IMR-90 (cell line): ENCODE data around the gene CAMK2B. TPM values are rescaled to one million over a fixed set of nuclear protein-coding genes. Genes with fewer than 3 reads are reported as not detected.

Experiments used
- ATAC-seq: fragments of 200-7000 bp; cut with Tn5 transposase; 2 replicates; pipeline ENCODE4 v1.9.1; 2020; ENCODE audit warnings: low read depth, mild to moderate bottlenecking, moderate library complexity
- BruUV-seq: library from RNA; stranded (reverse); fragments of 400-500 nt; replicated peaks from 2 replicates; lab custom pipeline; 2021; lab: Mats Ljungman, UMichigan
- CTCF ChIA-PET: fragments of 300-600 bp; formaldehyde crosslinking; extraction: SDS; loops from one replicate; lab custom pipeline; 2021; ENCODE audit warnings: antibody characterized with exemption; lab: Yijun Ruan, JAX
- POLR2A ChIA-PET: fragments of 300-600 bp; sonication (Branson Sonifier 250); formaldehyde crosslinking; loops from one replicate; lab custom pipeline; 2022; ENCODE audit warnings: antibody characterized with exemption; ENCODE audit not compliant: unreplicated experiment; lab: Charles Lee
- DNase-seq: peaks from one replicate; pipeline ENCODE4 v3.0.0; 2013
- H2AFZ ChIP-seq: replicated peaks from 2 replicates; pipeline ENCODE3; 2013; ENCODE audit warnings: low read length, mild to moderate bottlenecking; ENCODE audit not compliant: poor library complexity
- H2AK5ac ChIP-seq: 2 replicates; pipeline ENCODE4 v1.6.1; 2013; ENCODE audit warnings: low read depth, low read length, inconsistent platforms
- H2AK9ac ChIP-seq: replicated peaks from 2 replicates; pipeline ENCODE3; 2013; ENCODE audit warnings: mild to moderate bottlenecking, low read depth, low read length, moderate library complexity; ENCODE audit not compliant: poor library complexity
- H2BK120ac ChIP-seq: 2 replicates; pipeline ENCODE4 v1.6.1; 2013; ENCODE audit warnings: low read depth, low read length, inconsistent platforms
- H2BK15ac ChIP-seq: 3 replicates; pipeline ENCODE4 v1.6.1; 2013; ENCODE audit warnings: low read depth, low read length, inconsistent platforms
- H2BK20ac ChIP-seq: 2 replicates; pipeline ENCODE4 v1.6.1; 2013; ENCODE audit warnings: low read depth, mild to moderate bottlenecking, inconsistent platforms, low read length, moderate library complexity
- H2BK5ac ChIP-seq: 2 replicates; pipeline ENCODE4 v1.6.1; 2013; ENCODE audit warnings: mild to moderate bottlenecking, low read depth, low read length, inconsistent platforms; ENCODE audit not compliant: poor library complexity, severe bottlenecking
- H3K14ac ChIP-seq: replicated peaks from 2 replicates; pipeline ENCODE4 v1.6.1; 2013; ENCODE audit warnings: low read depth, low read length, inconsistent platforms
- H3K18ac ChIP-seq: 2 replicates; pipeline ENCODE4 v1.6.1; 2013; ENCODE audit warnings: low read depth, low read length, control low read depth
- H3K23ac ChIP-seq: 2 replicates; pipeline ENCODE4 v1.6.1; 2013; ENCODE audit warnings: low read depth, low read length, inconsistent platforms
- H3K27ac ChIP-seq: 2 replicates; pipeline ENCODE4 v1.5.1; 2013; ENCODE audit warnings: mild to moderate bottlenecking, control low read depth, low read length; ENCODE audit not compliant: insufficient read depth
- H3K27me3 ChIP-seq: 2 replicates; pipeline ENCODE4 v1.6.1; 2013; ENCODE audit warnings: low read length; ENCODE audit not compliant: control insufficient read depth, insufficient read depth
- H3K36me3 ChIP-seq: 2 replicates; pipeline ENCODE4 v1.6.1; 2013; ENCODE audit warnings: low read length, mixed read lengths; ENCODE audit not compliant: control insufficient read depth, insufficient read depth
- H3K4ac ChIP-seq: 2 replicates; pipeline ENCODE4 v1.6.1; 2013; ENCODE audit warnings: low read depth, low read length, inconsistent platforms
- H3K4me1 ChIP-seq: 2 replicates; pipeline ENCODE4 v1.6.1; 2013; ENCODE audit warnings: low read length, mixed read lengths; ENCODE audit not compliant: control insufficient read depth, insufficient read depth
- H3K4me2 ChIP-seq: 2 replicates; pipeline ENCODE4 v1.6.1; 2013; ENCODE audit warnings: low read depth, mild to moderate bottlenecking, control low read depth, low read length, moderate library complexity
- H3K4me3 ChIP-seq: 2 replicates; pipeline ENCODE4 v1.5.1; 2013; ENCODE audit warnings: low read depth, mild to moderate bottlenecking, control low read depth, low read length, moderate library complexity; ENCODE audit not compliant: insufficient read depth
- H3K56ac ChIP-seq: 2 replicates; pipeline ENCODE4 v1.6.1; 2013; ENCODE audit warnings: low read length, inconsistent platforms; ENCODE audit not compliant: insufficient read depth; ENCODE audit errors: extremely low read depth
- H3K79me1 ChIP-seq, 2 experiments: 2 replicates each; pipeline ENCODE4 v1.6.1; 2013; ENCODE audit warnings: low read length in 2 of 2, inconsistent platforms in 1 of 2, low read depth in 1 of 2
- H3K9ac ChIP-seq: 2 replicates; pipeline ENCODE4 v1.6.1; 2013; ENCODE audit warnings: low read depth, low read length, control low read depth
- H3K9me1 ChIP-seq: 2 replicates; pipeline ENCODE4 v1.6.1; 2013; ENCODE audit warnings: low read length, inconsistent platforms; ENCODE audit not compliant: insufficient read depth
- H3K9me3 ChIP-seq: 2 replicates; pipeline ENCODE4 v1.6.1; 2013; ENCODE audit warnings: low read length; ENCODE audit not compliant: control insufficient read depth, insufficient read depth
- H4K20me1 ChIP-seq: 2 replicates; pipeline ENCODE4 v1.6.1; 2013; ENCODE audit warnings: low read length, inconsistent platforms; ENCODE audit not compliant: insufficient read depth
- H4K5ac ChIP-seq: 2 replicates; pipeline ENCODE4 v1.6.1; 2013; ENCODE audit warnings: mild to moderate bottlenecking, low read depth, low read length, control low read depth
- H4K8ac ChIP-seq, 2 experiments: 2 replicates each; pipeline ENCODE4 v1.6.1; 2013; ENCODE audit warnings: low read depth in 2 of 2, low read length in 2 of 2, control low read depth in 1 of 2, inconsistent platforms in 1 of 2
- H4K91ac ChIP-seq: 2 replicates; pipeline ENCODE4 v1.6.1; 2013; ENCODE audit warnings: low read depth, low read length, inconsistent platforms; ENCODE audit not compliant: insufficient read depth
- BHLHE40 ChIP-seq: fragments of 150-350 bp; IDR thresholded peaks from 2 replicates; pipeline ENCODE4 v1.6.1; 2016; ENCODE audit warnings: mild to moderate bottlenecking, low read depth, low read length
- CEBPB ChIP-seq: IDR thresholded peaks from 2 replicates; pipeline ENCODE4 v1.6.1; 2012; ENCODE audit warnings: low read depth, low read length, improper control_type of control experiment
- CHD1 ChIP-seq: IDR thresholded peaks from 2 replicates; pipeline ENCODE4 v1.6.1; 2012; ENCODE audit warnings: low read depth, low read length, improper control_type of control experiment
- CTCF ChIP-seq: conservative IDR thresholded peaks from 2 replicates; pipeline ENCODE4 v1.5.1; 2012; ENCODE audit warnings: mild to moderate bottlenecking, low read depth, low read length, improper control_type of control experiment
- FOS ChIP-seq: fragments of 150-350 bp; IDR thresholded peaks from 2 replicates; pipeline ENCODE4 v1.6.1; 2016; ENCODE audit warnings: low read depth, low read length
- MAFK ChIP-seq: IDR thresholded peaks from 2 replicates; pipeline ENCODE4 v1.6.1; 2012; ENCODE audit warnings: low read depth, low read length, improper control_type of control experiment
- MAZ ChIP-seq: IDR thresholded peaks from 2 replicates; pipeline ENCODE4 v1.6.1; 2012; ENCODE audit warnings: low read depth, mild to moderate bottlenecking, low read length, improper control_type of control experiment, moderate library complexity, borderline replicate concordance
- MXI1 ChIP-seq: IDR thresholded peaks from 2 replicates; pipeline ENCODE4 v1.6.1; 2012; ENCODE audit warnings: low read depth, mild to moderate bottlenecking, low read length, moderate library complexity, borderline replicate concordance
- NFE2L2 ChIP-seq: fragments of 150-350 bp; IDR thresholded peaks from 2 replicates; pipeline ENCODE4 v1.6.1; 2016; ENCODE audit warnings: low read depth, mild to moderate bottlenecking, low read length
- POLR2A ChIP-seq: IDR thresholded peaks from 2 replicates; pipeline ENCODE4 v1.6.1; 2012; ENCODE audit warnings: mild to moderate bottlenecking, low read depth, low read length
- RAD21 ChIP-seq: IDR thresholded peaks from 2 replicates; pipeline ENCODE4 v1.6.1; 2012; ENCODE audit warnings: low read length, improper control_type of control experiment
- SMC3 ChIP-seq: fragments of 150-350 bp; IDR thresholded peaks from 2 replicates; pipeline ENCODE4 v1.6.1; 2016; ENCODE audit warnings: low read depth, mild to moderate bottlenecking, antibody characterized with exemption, low read length, moderate library complexity
- USF2 ChIP-seq: fragments of 150-350 bp; IDR thresholded peaks from 2 replicates; pipeline ENCODE4 v1.6.1; 2017; ENCODE audit warnings: mild to moderate bottlenecking, antibody characterized with exemption, low read length, low read depth
- WGBS, 2 experiments: methylation state at CpG; one replicate each; pipeline versions ENCODE4 v1.1.5 to v1.1.7; 2013; ENCODE audit warnings: missing lambda C conversion rate in 2 of 2; ENCODE audit not compliant: insufficient read length in 1 of 2; ENCODE audit errors: extremely low coverage in 2 of 2; 5-methylcytosine and 5-hydroxymethylcytosine counted together
- dilution Hi-C: fragments of 300-500 bp; cut with HindIII; formaldehyde crosslinking; loops from one replicate; pipeline ENCODE4 v1.14.3; 2018; ENCODE audit warnings: low sequenced_read_pairs; ENCODE audit not compliant: unreplicated experiment
- in situ Hi-C: fragments of 300-500 bp; cut with MboI; formaldehyde crosslinking; loops from 3 replicates; pipeline ENCODE4 v1.14.3; 2019; ENCODE audit warnings: low sequenced_read_pairs, inconsistent platforms, mixed read lengths
- intact Hi-C: fragments of 100-400 bp; cut with micrococcal nuclease; formaldehyde crosslinking; loops from 2 replicates; pipeline ENCODE4 v1.10.0; 2022
- polyA plus RNA-seq, 3 experiments: library from polyadenylated mRNA; depleted of rRNA; stranded (reverse); fragments of >200 nt; gene quantifications; 2 replicates each; pipeline ENCODE4 v1.2.3, GENCODE V29; 2012; ENCODE audit warnings: low replicate concordance in 1 of 3
- total RNA-seq: library from RNA; depleted of rRNA; stranded (reverse); fragments of >200 nt; gene quantifications from 2 replicates; pipeline ENCODE4 v1.2.3, GENCODE V29; 2012

CAMK2B gene
- total and polyA plus RNA-seq, 2 of the 4 experiments (the other 2 are of a cell fraction), result 0.18 to 0.36 TPM

GRCh38 chr7:44311561-44312495, 13.6 kb downstream of the CAMK2B start:
- no peak overlapping the region for H3K56ac ChIP-seq
- 0 out of 2 replicates have a peak, but pooled peaks cover 1% of the 10 kb centered on the region for H3K4me1 ChIP-seq
- DNase-seq (no peak), ATAC-seq (no peak)
- H3K4me3 ChIP-seq, result no peak overlapping the region
- no peak overlapping the region for H2AK5ac ChIP-seq
- intact Hi-C loops (no loop called here), in situ Hi-C loops (no loop called here), dilution Hi-C loops (no loop called here)
- no peaks in the 10 kb centered on the region for H4K20me1 ChIP-seq
- no peak overlapping the region for H2AFZ ChIP-seq
- no peak overlapping the region for H3K18ac ChIP-seq
- no peak overlapping the region for H2BK15ac ChIP-seq
- no TSS peak for BruUV-seq
- no peaks in the 10 kb centered on the region for H3K79me1 ChIP-seq
- no peak overlapping the region for H3K23ac ChIP-seq
- WGBS, 2 experiments, result 74% methylated on average over 11 of the region's 16 CpGs; no CpG with 5 or more reads in 1 of the 2 experiments
- no peak overlapping the region for H4K91ac ChIP-seq
- peaks cover 7% of the 10 kb centered on the region; the same call in 1 of the 2 replicates for H3K9me3 ChIP-seq
- peak overlapping the region; percentile 63 for H2AK9ac ChIP-seq
- H4K8ac ChIP-seq, result no peak overlapping the region
- H3K9me1 ChIP-seq, result no peaks in the 10 kb centered on the region
- H2BK5ac ChIP-seq, result no peak overlapping the region
- H2BK20ac ChIP-seq, result no peak overlapping the region
- no peak overlapping the region for H3K27ac ChIP-seq
- POLR2A ChIA-PET, result no interaction called here
- no peak overlapping the region for H4K5ac ChIP-seq
- H3K27me3 ChIP-seq, result peaks cover 13% of the 10 kb centered on the region
- no peak overlapping the region for H3K14ac ChIP-seq
- H3K4ac ChIP-seq, result no peak overlapping the region
- CTCF ChIA-PET, result no interaction called here
- no peaks in the 10 kb centered on the region for H3K36me3 ChIP-seq
- TF ChIP-seq BHLHE40 (no peak), CHD1 (no peak), NFE2L2 (no peak), SMC3 (no peak), MXI1 (no peak), POLR2A (no peak), MAFK (no peak), USF2 (no peak), RAD21 (no peak), CTCF (no peak), FOS (no peak), MAZ (no peak), CEBPB (no peak)
- no peak overlapping the region for H3K9ac ChIP-seq
- no peak overlapping the region for H2BK120ac ChIP-seq
- no peak overlapping the region for H3K4me2 ChIP-seq
